GM12874 (cell line): ENCODE data around the gene DUS1L.

Experiments used
- CTCF ChIP-seq: IDR thresholded peaks from 2 replicates; pipeline ENCODE4 v1.5.1; 2011; ENCODE audit warnings: low read depth, mild to moderate bottlenecking, control low read depth, low read length, moderate library complexity; ENCODE audit not compliant: insufficient read depth

DUS1L gene

DNA sequence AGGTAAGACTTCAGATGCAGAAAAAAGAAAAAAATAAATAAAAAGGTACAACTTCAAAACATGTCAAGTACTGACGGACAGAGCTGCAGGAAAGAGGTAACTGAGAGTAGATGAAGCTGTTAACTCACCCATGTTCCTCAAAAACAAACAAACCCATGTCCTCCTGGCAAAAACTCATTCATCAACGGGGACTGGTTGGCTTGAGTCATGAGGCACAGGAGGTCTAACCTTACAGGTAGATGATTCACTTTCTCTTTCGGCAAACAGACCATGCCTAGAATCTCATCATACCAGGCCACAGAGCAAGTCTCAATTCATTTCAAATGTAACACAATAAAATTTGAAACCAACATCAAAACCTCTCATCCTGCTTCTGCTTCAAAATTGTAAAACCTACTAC is 44.7 kb upstream of the DUS1L start:
- no peak for TF ChIP-seq CTCF

GRCh38 chr17:82108961-82109475 is 43.4 kb upstream of the DUS1L start:
- TF ChIP-seq CTCF: no peak

DNA sequence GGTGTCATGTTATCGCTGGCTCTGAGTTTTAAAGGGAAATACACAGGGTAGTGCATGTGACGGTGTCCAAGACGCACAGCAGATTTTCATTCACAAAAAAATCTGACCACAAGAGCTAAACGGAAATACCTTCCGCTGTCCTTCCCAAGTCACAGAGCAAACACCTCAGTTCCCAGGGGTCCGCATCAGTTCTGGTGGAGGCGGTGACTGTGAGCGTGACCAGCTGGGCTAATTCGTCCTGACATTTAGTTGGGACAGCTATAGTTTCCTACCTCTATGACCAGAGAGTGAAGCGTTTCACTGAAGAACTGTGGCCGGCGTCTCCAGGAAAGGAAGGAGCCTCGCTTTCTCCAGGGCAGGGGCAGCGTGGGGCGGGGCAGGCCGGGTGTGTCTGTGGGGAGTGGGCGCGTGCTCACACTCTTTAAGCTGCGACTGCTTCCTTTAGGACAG is 42.9 kb upstream of the DUS1L start:
- TF ChIP-seq CTCF: no peak

GRCh38 chr17:82108038-82108437 is 42.4 kb upstream of the DUS1L start:
- TF ChIP-seq CTCF: no peak

DNA sequence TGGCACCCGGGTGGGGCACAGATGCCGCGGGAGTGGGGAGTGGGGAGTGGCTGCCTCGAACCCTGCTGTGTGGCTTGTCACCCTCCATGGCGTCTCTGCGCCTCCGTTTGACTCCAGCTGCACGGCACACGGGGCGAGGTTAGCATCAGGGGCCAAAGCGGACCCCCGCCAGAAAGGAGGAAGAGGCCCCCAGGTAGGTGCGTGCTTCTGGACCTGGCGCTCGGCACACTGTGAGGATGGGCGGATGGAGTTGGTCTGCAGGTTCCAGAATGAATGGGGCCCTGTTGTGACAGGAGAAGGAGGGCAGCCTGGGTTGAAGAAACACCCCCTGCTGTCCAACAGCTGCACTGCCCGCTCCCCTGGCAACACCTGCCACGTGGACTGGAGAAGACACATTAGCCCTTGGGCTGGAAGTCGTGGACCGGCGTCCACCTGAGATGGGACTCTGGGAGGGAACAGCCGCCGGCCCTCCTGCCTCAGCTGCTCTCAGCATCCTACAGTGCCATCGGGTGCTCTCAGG is 41.8 kb upstream of the DUS1L start:
- TF ChIP-seq CTCF: peak; percentile 61

DNA sequence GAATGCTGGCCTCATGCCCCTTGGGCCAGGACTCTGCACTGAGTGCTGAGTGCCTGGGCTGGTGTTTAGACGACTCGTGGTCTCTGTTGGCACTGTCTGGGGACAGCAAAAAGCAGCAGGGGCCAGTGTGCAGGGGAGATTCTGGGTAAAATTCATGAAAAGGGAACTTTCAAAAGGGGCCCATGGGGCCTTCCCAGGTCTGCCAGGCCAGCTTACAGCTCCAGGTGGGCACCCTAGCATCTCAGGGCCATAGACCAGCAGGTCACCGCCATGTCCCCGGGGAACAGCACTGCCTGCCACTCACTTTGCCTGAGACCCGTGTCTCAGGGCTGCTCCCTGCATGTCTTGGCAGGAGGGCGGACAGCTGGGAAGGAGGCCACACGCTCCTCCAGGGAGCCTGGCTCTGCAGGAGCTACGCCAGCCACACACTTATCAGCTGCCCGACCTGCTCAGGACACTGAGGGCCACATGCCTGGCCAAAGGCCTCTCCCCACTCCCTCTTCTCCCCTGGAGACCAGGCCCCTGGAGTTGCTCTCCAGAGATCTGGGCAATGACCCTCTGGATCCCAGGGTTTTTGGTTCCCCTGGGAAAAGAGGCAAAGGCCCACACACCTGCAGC is 41.2 kb upstream of the DUS1L start:
- no peak for TF ChIP-seq CTCF

- TF ChIP-seq CTCF: peak; percentile 75
Observed at GRCh38 chr17:82105882-82106687, 40.5 kb upstream of the DUS1L start.
